K562 (cell line): ENCODE data around the gene ACTL10. TPM values are rescaled to one million over a fixed set of nuclear protein-coding genes. Genes with fewer than 3 reads are reported as not detected.

Experiments
- ARID2 ChIP-seq: fragments of 450-650 bp; IDR thresholded peaks from 2 replicates; pipeline ENCODE4 v1.6.1; 2017; ENCODE audit warnings: antibody characterized with exemption, mild to moderate bottlenecking
- CBX1 ChIP-seq: sonication (generic); IDR thresholded peaks from 2 replicates; pipeline ENCODE4 v1.6.1; 2016; ENCODE audit warnings: antibody characterized with exemption, low read depth, mild to moderate bottlenecking
- DACH1 ChIP-seq: fragments of 450-650 bp; IDR thresholded peaks from 2 replicates; pipeline ENCODE4 v1.6.1; 2018; ENCODE audit not compliant: partially characterized antibody
- HNRNPLL ChIP-seq: fragments of 200-400 bp; formaldehyde crosslinking; IDR thresholded peaks from 2 replicates; pipeline ENCODE4 v1.6.1; 2017; ENCODE audit warnings: low read length, low read depth, mild to moderate bottlenecking; ENCODE audit not compliant: poor library complexity, severe bottlenecking
- MCM3 ChIP-seq: fragments of 450-650 bp; IDR thresholded peaks from 2 replicates; pipeline ENCODE4 v1.6.1; 2016
- MEF2A ChIP-seq: IDR thresholded peaks from 2 replicates; pipeline ENCODE4 v1.6.1; 2011; ENCODE audit warnings: low read depth, mild to moderate bottlenecking, low read length, moderate library complexity; ENCODE audit not compliant: control insufficient read depth
- MLLT1 ChIP-seq, 2 experiments: fragments of 450-650 bp; IDR thresholded peaks; 2 replicates each; pipeline ENCODE4 v1.6.1; 2016
- PTRF ChIP-seq: fragments of 450-650 bp; IDR thresholded peaks from 2 replicates; pipeline ENCODE4 v1.6.1; 2016; ENCODE audit warnings: mild to moderate bottlenecking, missing genetic modification characterization, missing compliant biosample characterization
- RUNX1 ChIP-seq: sonication (generic); IDR thresholded peaks from 2 replicates; pipeline ENCODE4 v1.6.1; 2016; ENCODE audit warnings: antibody characterized with exemption, low read depth
- SMAD3 ChIP-seq: fragments of 450-650 bp; formaldehyde crosslinking; conservative IDR thresholded peaks from 2 replicates; pipeline ENCODE4 v1.4.0; 2020; ENCODE audit warnings: mild to moderate bottlenecking
- SMARCA4 ChIP-seq: fragments of 450-650 bp; IDR thresholded peaks from 2 replicates; pipeline ENCODE4 v1.6.1; 2016
- TEAD2 ChIP-seq: fragments of 450-650 bp; IDR thresholded peaks from 2 replicates; pipeline ENCODE4 v1.6.1; 2016; ENCODE audit warnings: missing genetic modification characterization, control low read depth, missing compliant biosample characterization
- U2AF1 ChIP-seq: fragments of 200-400 bp; formaldehyde crosslinking; optimal IDR thresholded peaks from 2 replicates; pipeline ENCODE3; 2017; ENCODE audit warnings: mild to moderate bottlenecking, low read depth, low read length, moderate library complexity
- ZFPM2 ChIP-seq: fragments of 250-450 bp; sonication (Bioruptor Pico); IDR thresholded peaks from 2 replicates; pipeline ENCODE4 v1.5.1; 2022; ENCODE audit warnings: mild to moderate bottlenecking
- ZNF124 ChIP-seq: sonication (generic); formaldehyde crosslinking; IDR thresholded peaks from 2 replicates; pipeline ENCODE4 v1.8.1; 2022; ENCODE audit warnings: missing genetic modification reagents
- ZNF133 ChIP-seq: fragments of 250-450 bp; sonication (Bioruptor Pico); IDR thresholded peaks from 2 replicates; pipeline ENCODE4 v1.4.0; 2020; ENCODE audit warnings: mild to moderate bottlenecking
- ZNF134 ChIP-seq: fragments of 250-450 bp; sonication (Bioruptor Pico); conservative IDR thresholded peaks from 2 replicates; pipeline ENCODE4 v1.4.0; 2020
- ZNF277 ChIP-seq: fragments of 250-450 bp; sonication (Bioruptor Pico); IDR thresholded peaks from 2 replicates; pipeline ENCODE4 v1.8.0; 2022; ENCODE audit warnings: inconsistent platforms, mild to moderate bottlenecking, moderate library complexity, borderline replicate concordance
- ZNF347 ChIP-seq: fragments of 450-650 bp; formaldehyde crosslinking; IDR thresholded peaks from 2 replicates; pipeline ENCODE4 v1.4.0; 2020; ENCODE audit warnings: low read depth, mild to moderate bottlenecking, moderate library complexity
- ZNF395 ChIP-seq: fragments of 200-800 bp; sonication (Bioruptor generic); IDR thresholded peaks from 2 replicates; pipeline ENCODE4 v1.6.1; 2017; ENCODE audit warnings: missing genetic modification characterization, missing compliant biosample characterization
- ZNF518B ChIP-seq: fragments of 250-450 bp; sonication (Bioruptor Pico); IDR thresholded peaks from 2 replicates; pipeline ENCODE4 v1.5.0; 2021; ENCODE audit warnings: mild to moderate bottlenecking, moderate library complexity
- polyA plus RNA-seq, 8 experiments: library from polyadenylated mRNA; depleted of rRNA in 4 of 8; stranded (reverse) in 5 of 8; unstranded in 3 of 8; fragments of >200 nt; fragmentation: Nextera tagmentation in 2 of 8; fragmentation: Illumina TruSeq in 1 of 8; extraction: Ambion mirVana in 2 of 8; extraction: Trizol in 1 of 8; gene quantifications; 2 replicates each; pipeline versions ENCODE4 v1.2.1 to v1.2.3, GENCODE V29; 2011 to 2014; ENCODE audit warnings: inconsistent platforms in 1 of 8, missing spikeins in 1 of 8
- total RNA-seq, 7 experiments: library from RNA; depleted of rRNA in 6 of 7; stranded (reverse); fragments of >200 nt in 6 of 7; fragmentation: Illumina TruSeq in 2 of 7; extraction: Trizol in 2 of 7; gene quantifications; 2 replicates each; pipeline versions ENCODE4 v1.2.1 to v1.2.3, GENCODE V29; 2011 to 2021; ENCODE audit warnings: low replicate concordance in 1 of 7

Gene ACTL10
- total and polyA plus RNA-seq, 9 of the 15 experiments (the other 6 are each of a cell fraction or from before 2014, with no cell fraction given): 0.07 to 0.14 TPM; not detected in 7

GRCh38 chr20:33666293-33667244 lies at the start of gene ACTL10 (continued):
- TF ChIP-seq ZNF124 (no peak), MCM3 (no peak), PTRF (no peak), ARID2 (no peak), SMARCA4 (no peak), ZNF347 (CRISPR knock-in tag) (no peak), U2AF1 (no peak), RUNX1 (no peak), ZNF518B (CRISPR knock-in tag) (no peak), CBX1 (peak; percentile 10; the same call in 1 of the 2 replicates), MLLT1 (IDR thresholded peaks at IDR 0.05) (no peak), SMAD3 (CRISPR knock-in tag) (no peak), ZNF133 (no peak), ZNF134 (no peak), ZNF277 (no peak), ZNF395 (CRISPR knock-in tag) (no peak), MEF2A (no peak), DACH1 (no peak), HNRNPLL (peak; percentile 48), ZFPM2 (CRISPR knock-in tag) (no peak), TEAD2 (tag) (no peak)
